HCT116 (cell line): ENCODE measurements around the gene FARP1. TPM values are rescaled to one million over a fixed set of nuclear protein-coding genes. Genes with fewer than 3 reads are reported as not detected.

Experiments
- ATAC-seq: fragments of 200-7000 bp; cut with Tn5 transposase; 2 replicates; pipeline ENCODE4 v1.9.1; 2020; ENCODE audit warnings: mild to moderate bottlenecking, moderate library complexity
- BruUV-seq: library from RNA; stranded (reverse); fragments of 400-500 nt; replicated peaks from 2 replicates; lab custom pipeline; 2021; lab: Mats Ljungman, UMichigan
- CTCF ChIA-PET: fragments of 300-600 bp; sonication (Branson Sonifier 250); formaldehyde crosslinking; loops from one replicate; lab custom pipeline; 2021; ENCODE audit warnings: antibody characterized with exemption; lab: Charles Lee
- POLR2A ChIA-PET: fragments of 300-600, 350-600 bp; sonication (Branson Sonifier 250); formaldehyde crosslinking; loops from one replicate; lab custom pipeline; 2021; ENCODE audit warnings: antibody characterized with exemption; lab: Charles Lee
- RAD21 ChIA-PET, 2 experiments: fragments of 300-600 bp; sonication (Branson Sonifier 250); formaldehyde crosslinking; loops; one replicate each; lab custom pipeline; 2023; ENCODE audit warnings: low total read pairs in 2 of 2; ENCODE audit not compliant: uncharacterized antibody in 2 of 2, unreplicated experiment in 2 of 2, low non-redundant PET in 1 of 2; lab: Charles Lee
- DNase-seq: peaks from one replicate; pipeline ENCODE4 v3.0.0-alpha.2; 2010; ENCODE audit warnings: low read depth, low spot score
- H2AFZ ChIP-seq: fragments of 200-600 bp; shearing (Covaris generic), sonication (generic); 2 replicates; pipeline ENCODE4 v1.6.1; 2017; ENCODE audit warnings: low read depth, mixed run types, mixed read lengths, antibody characterized with exemption, low read length; ENCODE audit not compliant: poor library complexity, severe bottlenecking
- H3K27ac ChIP-seq: 2 replicates; pipeline ENCODE4 v1.5.1; 2012; ENCODE audit warnings: low read depth, low read length
- H3K27me3 ChIP-seq: fragments of 200-600 bp; sonication (generic); 2 replicates; pipeline ENCODE4 v1.6.1; 2016; ENCODE audit warnings: mixed run types, low read length, mixed read lengths; ENCODE audit not compliant: insufficient read depth
- H3K36me3 ChIP-seq, 2 experiments: fragments of 200-500 bp in 1 of 2; fragments of 200-600 bp in 1 of 2; sonication (Bioruptor generic) in 1 of 2; sonication (generic) in 1 of 2; 2 replicates each; pipeline versions ENCODE4 v1.5.1 to v1.6.1; 2014 to 2016; ENCODE audit warnings: low read length in 2 of 2, inconsistent platforms in 1 of 2, mixed read lengths in 1 of 2, mixed run types in 1 of 2; ENCODE audit not compliant: insufficient read depth in 2 of 2, control insufficient read depth in 1 of 2
- H3K4me1 ChIP-seq, 2 experiments: fragments of 200-600 bp in 1 of 2; sonication (generic) in 1 of 2; 2 replicates each; pipeline versions ENCODE4 v1.5.1 to v1.6.1; 2012 to 2017; ENCODE audit warnings: low read length in 2 of 2, inconsistent platforms in 1 of 2, mild to moderate bottlenecking in 1 of 2, mixed read lengths in 1 of 2, mixed run types in 1 of 2, moderate library complexity in 1 of 2; ENCODE audit not compliant: insufficient read depth in 2 of 2, control insufficient read depth in 1 of 2
- H3K4me2 ChIP-seq: fragments of 200-600 bp; sonication (generic); 2 replicates; pipeline ENCODE4 v1.6.1; 2017; ENCODE audit warnings: mixed run types, low read length, mixed read lengths
- H3K4me3 ChIP-seq, 2 experiments: fragments of 200-600 bp in 1 of 2; sonication (generic) in 1 of 2; replicated peaks in 1 of 2; 2 replicates each; pipeline ENCODE4 v1.5.1; 2011 to 2016; ENCODE audit warnings: low read length in 2 of 2, control low read depth in 1 of 2, low read depth in 1 of 2, mild to moderate bottlenecking in 1 of 2, mixed read lengths in 1 of 2, mixed run types in 1 of 2
- H3K79me2 ChIP-seq: fragments of 200-600 bp; sonication (generic); 2 replicates; pipeline ENCODE4 v1.6.1; 2017; ENCODE audit warnings: mild to moderate bottlenecking, mixed run types, low read length, moderate library complexity, mixed read lengths; ENCODE audit not compliant: insufficient read depth
- H3K9ac ChIP-seq: fragments of 200-600 bp; sonication (generic); 2 replicates; pipeline ENCODE4 v1.6.1; 2016; ENCODE audit warnings: low read length, mixed read lengths
- H3K9me2 ChIP-seq: fragments of 200-600 bp; sonication (generic), shearing (Covaris generic); 2 replicates; pipeline ENCODE4 v1.6.1; 2017; ENCODE audit warnings: mixed run types, mild to moderate bottlenecking, moderate library complexity; ENCODE audit not compliant: insufficient read depth
- H3K9me3 ChIP-seq, 2 experiments: fragments of 200-500 bp in 1 of 2; fragments of 200-600 bp in 1 of 2; sonication (Bioruptor generic) in 1 of 2; sonication (generic) in 1 of 2; 2 replicates each; pipeline ENCODE4 v1.6.1; 2014 to 2017; ENCODE audit warnings: low read length in 2 of 2, mixed read lengths in 2 of 2, inconsistent platforms in 1 of 2, low read depth in 1 of 2, mild to moderate bottlenecking in 1 of 2, mixed run types in 1 of 2, moderate library complexity in 1 of 2; ENCODE audit not compliant: control insufficient read depth in 1 of 2, insufficient read depth in 1 of 2
- H4K20me1 ChIP-seq: fragments of 200-600 bp; sonication (generic), shearing (Covaris generic); 2 replicates; pipeline ENCODE4 v1.6.1; 2017; ENCODE audit warnings: mixed run types, mild to moderate bottlenecking, moderate library complexity; ENCODE audit not compliant: insufficient read depth
- CEBPB ChIP-seq: IDR thresholded peaks from 2 replicates; pipeline ENCODE4 v1.6.1; 2012; ENCODE audit warnings: low read depth
- EGR1 ChIP-seq: IDR thresholded peaks from 2 replicates; pipeline ENCODE4 v1.6.1; 2012; ENCODE audit warnings: low read depth
- EZH2 ChIP-seq: fragments of 200-600 bp; sonication (generic); IDR thresholded peaks from 2 replicates; pipeline ENCODE4 v1.6.1; 2017; ENCODE audit warnings: antibody characterized with exemption, mixed run types
- EZH2phosphoT487 ChIP-seq: fragments of 200-600 bp; IDR thresholded peaks from 2 replicates; pipeline ENCODE4 v1.6.1; 2018; ENCODE audit warnings: antibody characterized with exemption, borderline replicate concordance
- FOSL1 ChIP-seq: IDR thresholded peaks from 2 replicates; pipeline ENCODE4 v1.6.1; 2012; ENCODE audit warnings: low read depth
- POLR2AphosphoS5 ChIP-seq: IDR thresholded peaks from 2 replicates; pipeline ENCODE4 v1.6.1; 2011; ENCODE audit warnings: mild to moderate bottlenecking, low read depth, low read length, moderate library complexity
- SIN3A ChIP-seq: IDR thresholded peaks from 2 replicates; pipeline ENCODE4 v1.6.1; 2012; ENCODE audit warnings: low read depth
- SRF ChIP-seq: IDR thresholded peaks from 2 replicates; pipeline ENCODE4 v1.6.1; 2012; ENCODE audit warnings: low read depth
- YY1 ChIP-seq: IDR thresholded peaks from 2 replicates; pipeline ENCODE4 v1.6.1; 2011; ENCODE audit warnings: low read length, low read depth, moderate library complexity, mild to moderate bottlenecking; ENCODE audit not compliant: insufficient replicate concordance; ENCODE audit errors: extremely low read depth
- intact Hi-C: fragments of 100-400 bp; cut with micrococcal nuclease; formaldehyde crosslinking; loops from 2 replicates; pipeline ENCODE4 v1.10.0; 2022
- total RNA-seq: library from RNA; stranded (reverse); gene quantifications from one replicate; pipeline ENCODE4 v1.2.1, GENCODE V29; 2021; ENCODE audit not compliant: unreplicated experiment
- TF ChIP-seq, protein P1 (sequence below): IDR thresholded peaks from 2 replicates; pipeline ENCODE4 v1.6.1; 2011; ENCODE audit warnings: mild to moderate bottlenecking, low read length, moderate library complexity; ENCODE audit not compliant: insufficient replicate concordance; ENCODE audit errors: extremely low read depth
- TF ChIP-seq, protein P2 (sequence below): IDR thresholded peaks from 2 replicates; pipeline ENCODE4 v1.6.1; 2012; ENCODE audit warnings: low read depth

The FARP1 gene
- total RNA-seq, 1 experiment from 2014 or later = 30.5 TPM

DNA sequence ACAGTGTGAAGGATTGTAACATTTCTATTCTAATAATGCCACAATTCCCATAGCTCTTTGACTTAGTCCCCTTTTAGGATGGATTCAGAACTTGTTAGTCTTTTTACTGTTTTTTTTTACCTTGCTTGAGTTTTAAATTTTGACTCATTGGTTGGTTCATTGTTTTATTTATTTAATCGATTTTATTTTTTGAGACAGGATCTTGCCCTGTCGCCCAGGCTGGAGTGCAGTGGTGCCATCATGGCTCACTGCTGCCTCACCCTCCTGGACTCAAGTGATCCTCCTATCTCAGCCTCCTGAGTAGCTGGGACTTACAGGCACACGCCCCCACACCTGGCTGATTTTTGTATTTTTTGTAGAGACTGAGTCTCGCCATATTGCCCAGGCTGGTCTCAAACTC lies 39.3 kb downstream of the FARP1 start:
- intact Hi-C loops = no loop called here
- H3K27me3 ChIP-seq = no peaks in the 10 kb centered on the region
- no peak overlapping the region for H3K4me3 ChIP-seq
- H3K9me2 ChIP-seq = no peaks in the 10 kb centered on the region
- TF ChIP-seq SRF (no peak), EZH2phosphoT487 (no peak), EZH2 (no peak), FOSL1 (no peak), CEBPB (no peak), SIN3A (no peak), YY1 (no peak), POLR2AphosphoS5 (no peak), EGR1 (no peak)
- TF ChIP-seq, protein P1, sequence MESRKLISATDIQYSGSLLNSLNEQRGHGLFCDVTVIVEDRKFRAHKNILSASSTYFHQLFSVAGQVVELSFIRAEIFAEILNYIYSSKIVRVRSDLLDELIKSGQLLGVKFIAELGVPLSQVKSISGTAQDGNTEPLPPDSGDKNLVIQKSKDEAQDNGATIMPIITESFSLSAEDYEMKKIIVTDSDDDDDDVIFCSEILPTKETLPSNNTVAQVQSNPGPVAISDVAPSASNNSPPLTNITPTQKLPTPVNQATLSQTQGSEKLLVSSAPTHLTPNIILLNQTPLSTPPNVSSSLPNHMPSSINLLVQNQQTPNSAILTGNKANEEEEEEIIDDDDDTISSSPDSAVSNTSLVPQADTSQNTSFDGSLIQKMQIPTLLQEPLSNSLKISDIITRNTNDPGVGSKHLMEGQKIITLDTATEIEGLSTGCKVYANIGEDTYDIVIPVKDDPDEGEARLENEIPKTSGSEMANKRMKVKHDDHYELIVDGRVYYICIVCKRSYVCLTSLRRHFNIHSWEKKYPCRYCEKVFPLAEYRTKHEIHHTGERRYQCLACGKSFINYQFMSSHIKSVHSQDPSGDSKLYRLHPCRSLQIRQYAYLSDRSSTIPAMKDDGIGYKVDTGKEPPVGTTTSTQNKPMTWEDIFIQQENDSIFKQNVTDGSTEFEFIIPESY = no peak
- TF ChIP-seq, protein P2, sequence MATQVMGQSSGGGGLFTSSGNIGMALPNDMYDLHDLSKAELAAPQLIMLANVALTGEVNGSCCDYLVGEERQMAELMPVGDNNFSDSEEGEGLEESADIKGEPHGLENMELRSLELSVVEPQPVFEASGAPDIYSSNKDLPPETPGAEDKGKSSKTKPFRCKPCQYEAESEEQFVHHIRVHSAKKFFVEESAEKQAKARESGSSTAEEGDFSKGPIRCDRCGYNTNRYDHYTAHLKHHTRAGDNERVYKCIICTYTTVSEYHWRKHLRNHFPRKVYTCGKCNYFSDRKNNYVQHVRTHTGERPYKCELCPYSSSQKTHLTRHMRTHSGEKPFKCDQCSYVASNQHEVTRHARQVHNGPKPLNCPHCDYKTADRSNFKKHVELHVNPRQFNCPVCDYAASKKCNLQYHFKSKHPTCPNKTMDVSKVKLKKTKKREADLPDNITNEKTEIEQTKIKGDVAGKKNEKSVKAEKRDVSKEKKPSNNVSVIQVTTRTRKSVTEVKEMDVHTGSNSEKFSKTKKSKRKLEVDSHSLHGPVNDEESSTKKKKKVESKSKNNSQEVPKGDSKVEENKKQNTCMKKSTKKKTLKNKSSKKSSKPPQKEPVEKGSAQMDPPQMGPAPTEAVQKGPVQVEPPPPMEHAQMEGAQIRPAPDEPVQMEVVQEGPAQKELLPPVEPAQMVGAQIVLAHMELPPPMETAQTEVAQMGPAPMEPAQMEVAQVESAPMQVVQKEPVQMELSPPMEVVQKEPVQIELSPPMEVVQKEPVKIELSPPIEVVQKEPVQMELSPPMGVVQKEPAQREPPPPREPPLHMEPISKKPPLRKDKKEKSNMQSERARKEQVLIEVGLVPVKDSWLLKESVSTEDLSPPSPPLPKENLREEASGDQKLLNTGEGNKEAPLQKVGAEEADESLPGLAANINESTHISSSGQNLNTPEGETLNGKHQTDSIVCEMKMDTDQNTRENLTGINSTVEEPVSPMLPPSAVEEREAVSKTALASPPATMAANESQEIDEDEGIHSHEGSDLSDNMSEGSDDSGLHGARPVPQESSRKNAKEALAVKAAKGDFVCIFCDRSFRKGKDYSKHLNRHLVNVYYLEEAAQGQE = no peak
- H3K4me1 ChIP-seq = no peaks in the 10 kb centered on the region; a peak in 1 of 4 replicates
- ChIA-PET RAD21 (no interaction called here), POLR2A (no interaction called here), CTCF (no interaction called here)
- DNase-seq (no peak), ATAC-seq (no peak)
- H3K9me3 ChIP-seq = no peaks in the 10 kb centered on the region
- no peak overlapping the region for H2AFZ ChIP-seq
- no peak overlapping the region for H3K9ac ChIP-seq
- H4K20me1 ChIP-seq = no peaks in the 10 kb centered on the region
- no peak overlapping the region for H3K27ac ChIP-seq
- no TSS peak for BruUV-seq
- no peaks in the 10 kb centered on the region for H3K36me3 ChIP-seq
- no peak overlapping the region for H3K4me2 ChIP-seq
- no peaks in the 10 kb centered on the region for H3K79me2 ChIP-seq
